HepG2 (cell line): ENCODE measurements around the gene PARD3. TPM values are rescaled to one million over a fixed set of nuclear protein-coding genes. Genes with fewer than 3 reads are reported as not detected.

Experiments
- AGO2 ChIP-seq: fragments of 200-400 bp; formaldehyde crosslinking; optimal IDR thresholded peaks from 2 replicates; pipeline ENCODE3; 2017; ENCODE audit warnings: mild to moderate bottlenecking, low read depth, low read length, moderate library complexity
- EHMT2 ChIP-seq: fragments of 200-600 bp; sonication (generic); IDR thresholded peaks from 2 replicates; pipeline ENCODE4 v1.7.0; 2017; ENCODE audit warnings: antibody characterized with exemption, low read depth, low read length, borderline replicate concordance
- ERF ChIP-seq: IDR thresholded peaks from 2 replicates; pipeline ENCODE4 v1.6.1; 2018; ENCODE audit warnings: missing biosample characterization, missing genetic modification reagents
- LCORL ChIP-seq, 2 experiments: fragments of 450-650 bp in 1 of 2; sonication (generic) in 1 of 2; formaldehyde crosslinking in 1 of 2; IDR thresholded peaks; 2 replicates each; pipeline versions ENCODE4 v1.5.0 to v1.6.1; 2017 to 2020; ENCODE audit warnings: antibody characterized with exemption in 1 of 2, missing genetic modification reagents in 1 of 2
- MZF1 ChIP-seq: sonication (generic); formaldehyde crosslinking; IDR thresholded peaks from 2 replicates; pipeline ENCODE4 v1.8.1; 2023; ENCODE audit warnings: mild to moderate bottlenecking, missing genetic modification reagents, borderline replicate concordance
- NFE2L1 ChIP-seq: sonication (generic); formaldehyde crosslinking; IDR thresholded peaks from 2 replicates; pipeline ENCODE4 v1.4.0; 2020; ENCODE audit warnings: missing genetic modification reagents, mild to moderate bottlenecking, borderline replicate concordance
- SAP130 ChIP-seq: IDR thresholded peaks from 2 replicates; pipeline ENCODE4 v1.6.1; 2016; ENCODE audit warnings: low read depth
- SOX13 ChIP-seq, 3 experiments: fragments of 450-650 bp in 1 of 3; sonication (generic) in 1 of 3; formaldehyde crosslinking in 1 of 3; IDR thresholded peaks in 2 of 3; conservative IDR thresholded peaks in 1 of 3; 2 replicates each; pipeline versions ENCODE4 v1.5.0 to v1.6.1; 2016 to 2020; ENCODE audit warnings: antibody characterized with exemption in 1 of 3, mild to moderate bottlenecking in 1 of 3, missing compliant biosample characterization in 1 of 3, missing genetic modification reagents in 1 of 3, moderate library complexity in 1 of 3
- TBL1XR1 ChIP-seq: fragments of 150-350 bp; IDR thresholded peaks from 2 replicates; pipeline ENCODE4 v1.6.1; 2014; ENCODE audit warnings: borderline replicate concordance, low read length; ENCODE audit not compliant: partially characterized antibody
- ZBTB20 ChIP-seq: sonication (generic); formaldehyde crosslinking; IDR thresholded peaks from 2 replicates; pipeline ENCODE4 v1.8.1; 2023; ENCODE audit warnings: missing genetic modification reagents, low read depth, mild to moderate bottlenecking, borderline replicate concordance
- ZFY ChIP-seq: sonication (generic); formaldehyde crosslinking; IDR thresholded peaks from 2 replicates; pipeline ENCODE4 v1.4.0; 2020; ENCODE audit warnings: missing genetic modification reagents
- ZMYM4 ChIP-seq: sonication (generic); formaldehyde crosslinking; IDR thresholded peaks from 2 replicates; pipeline ENCODE4 v1.8.1; 2023; ENCODE audit warnings: mild to moderate bottlenecking, missing genetic modification reagents
- ZNF230 ChIP-seq: sonication (generic); formaldehyde crosslinking; IDR thresholded peaks from 2 replicates; pipeline ENCODE4 v1.4.0; 2020; ENCODE audit warnings: mild to moderate bottlenecking, missing genetic modification reagents
- ZNF746 ChIP-seq: sonication (generic); formaldehyde crosslinking; IDR thresholded peaks from 2 replicates; pipeline ENCODE4 v1.8.0; 2022; ENCODE audit warnings: mild to moderate bottlenecking, missing genetic modification reagents
- polyA plus RNA-seq, 8 experiments: library from polyadenylated mRNA; depleted of rRNA in 3 of 8; stranded (reverse) in 7 of 8; unstranded in 1 of 8; fragments of >200 nt; fragmentation: Illumina TruSeq in 4 of 8; extraction: Trizol in 4 of 8; gene quantifications; 2 replicates each; pipeline versions ENCODE4 v1.2.1 to v1.2.3, GENCODE V29; 2011 to 2016; ENCODE audit warnings: low read depth in 4 of 8, missing spikeins in 1 of 8, mixed read lengths in 1 of 8; ENCODE audit not compliant: insufficient read depth in 1 of 8
- total RNA-seq, 5 experiments: library from RNA; depleted of rRNA; stranded (reverse); fragments of >200 nt; fragmentation: Illumina TruSeq; extraction: Trizol; gene quantifications; 2 replicates each; pipeline ENCODE4 v1.2.3, GENCODE V29; 2016; ENCODE audit warnings: low read depth in 1 of 5
- TF ChIP-seq, protein P1 (sequence below): IDR thresholded peaks from 2 replicates; pipeline ENCODE4 v1.6.1; 2016; ENCODE audit warnings: low read depth
- TF ChIP-seq, protein P2 (sequence below): sonication (generic); formaldehyde crosslinking; IDR thresholded peaks from 2 replicates; pipeline ENCODE4 v1.4.0; 2020; ENCODE audit warnings: missing genetic modification reagents, borderline replicate concordance
- TF ChIP-seq, protein P3 (sequence below), 2 experiments: sonication (generic) in 1 of 2; formaldehyde crosslinking in 1 of 2; IDR thresholded peaks; 2 replicates each; pipeline versions ENCODE4 v1.6.1 to v1.9.0; 2014 to 2022; ENCODE audit warnings: antibody characterized with exemption in 1 of 2, borderline replicate concordance in 1 of 2, inconsistent platforms in 1 of 2, low read depth in 1 of 2, missing genetic modification reagents in 1 of 2

Gene PARD3
- total and polyA plus RNA-seq, 2 of the 13 experiments (the other 11 are each of a cell fraction or from before 2014, with no cell fraction given) = 40.9 to 60.0 TPM

DNA sequence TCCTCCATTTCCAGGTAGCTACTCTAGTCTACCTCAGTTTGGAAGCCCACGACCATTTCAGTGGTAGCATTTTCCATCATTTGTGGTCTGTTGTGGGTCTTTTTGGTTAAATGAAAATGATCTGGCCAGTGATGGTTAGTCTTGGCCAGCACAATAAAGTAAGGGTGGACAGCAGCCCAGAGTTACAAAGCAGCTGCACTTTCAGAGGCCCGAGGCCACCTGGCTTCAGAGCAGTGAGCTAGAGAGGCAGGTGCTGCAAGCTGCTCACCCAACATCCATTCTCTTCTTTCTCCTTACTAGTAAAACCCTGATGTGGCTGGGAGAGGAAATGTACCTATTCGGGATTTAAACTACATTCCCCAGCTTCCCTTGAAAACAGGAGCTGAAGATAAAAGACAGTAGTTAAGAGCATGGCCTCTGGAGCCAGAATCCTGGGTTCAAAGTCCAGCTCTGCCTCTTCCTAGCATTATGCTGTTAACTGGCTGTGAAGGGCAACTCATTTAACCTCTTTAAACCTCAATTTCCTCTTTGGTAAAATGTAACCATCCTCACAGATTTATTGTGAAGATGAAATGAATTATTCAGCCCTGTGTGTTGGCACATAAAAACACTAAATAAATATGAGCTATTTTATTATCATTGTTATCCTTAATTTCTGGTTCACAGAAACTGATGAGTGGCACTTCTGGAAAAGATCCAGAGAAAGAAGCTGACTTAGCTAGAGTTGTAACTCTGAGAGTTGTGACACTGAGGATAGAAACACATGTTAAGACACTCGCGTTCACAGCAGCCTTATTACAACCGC is 517.4 kb downstream of the PARD3 start (continued):
- TF ChIP-seq, protein P1, sequence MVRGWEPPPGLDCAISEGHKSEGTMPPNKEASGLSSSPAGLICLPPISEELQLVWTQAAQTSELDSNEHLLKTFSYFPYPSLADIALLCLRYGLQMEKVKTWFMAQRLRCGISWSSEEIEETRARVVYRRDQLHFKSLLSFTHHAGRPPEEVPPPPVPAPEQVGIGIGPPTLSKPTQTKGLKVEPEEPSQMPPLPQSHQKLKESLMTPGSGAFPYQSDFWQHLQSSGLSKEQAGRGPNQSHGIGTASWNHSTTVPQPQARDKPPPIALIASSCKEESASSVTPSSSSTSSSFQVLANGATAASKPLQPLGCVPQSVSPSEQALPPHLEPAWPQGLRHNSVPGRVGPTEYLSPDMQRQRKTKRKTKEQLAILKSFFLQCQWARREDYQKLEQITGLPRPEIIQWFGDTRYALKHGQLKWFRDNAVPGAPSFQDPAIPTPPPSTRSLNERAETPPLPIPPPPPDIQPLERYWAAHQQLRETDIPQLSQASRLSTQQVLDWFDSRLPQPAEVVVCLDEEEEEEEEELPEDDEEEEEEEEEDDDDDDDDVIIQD (CRISPR knock-in tag) = peak; percentile 77
- TF ChIP-seq SAP130 (CRISPR knock-in tag) (peak; percentile 39), ZNF230 (CRISPR knock-in tag) (no peak), SOX13 (IDR thresholded peaks at IDR 0.05) (no peak), SOX13 (CRISPR knock-in tag; conservative IDR thresholded peaks at IDR 0.05 in 1 of 2, IDR thresholded peaks at IDR 0.05 in 1 of 2) (peak in 1 of 2 experiments; percentile 45; a peak in 1 of 4 replicates), MZF1 (CRISPR knock-in tag) (no peak), ERF (CRISPR knock-in tag) (peak; percentile 20; the same call in 1 of the 2 replicates), AGO2 (no peak), NFE2L1 (CRISPR knock-in tag) (no peak), ZMYM4 (CRISPR knock-in tag) (0 out of 2 replicates have a peak, but pooled peaks have one; percentile 24), LCORL (IDR thresholded peaks at IDR 0.05) (no peak), LCORL (CRISPR knock-in tag; IDR thresholded peaks at IDR 0.05) (0 out of 2 replicates have a peak, but pooled peaks have one; percentile 25), EHMT2 (0 out of 2 replicates have a peak, but pooled peaks have one; percentile 29), ZFY (CRISPR knock-in tag) (0 out of 2 replicates have a peak, but pooled peaks have one; percentile 43), ZNF746 (CRISPR knock-in tag) (no peak), TBL1XR1 (no peak), ZBTB20 (CRISPR knock-in tag) (0 out of 2 replicates have a peak, but pooled peaks have one; percentile 28)
- TF ChIP-seq, protein P2, sequence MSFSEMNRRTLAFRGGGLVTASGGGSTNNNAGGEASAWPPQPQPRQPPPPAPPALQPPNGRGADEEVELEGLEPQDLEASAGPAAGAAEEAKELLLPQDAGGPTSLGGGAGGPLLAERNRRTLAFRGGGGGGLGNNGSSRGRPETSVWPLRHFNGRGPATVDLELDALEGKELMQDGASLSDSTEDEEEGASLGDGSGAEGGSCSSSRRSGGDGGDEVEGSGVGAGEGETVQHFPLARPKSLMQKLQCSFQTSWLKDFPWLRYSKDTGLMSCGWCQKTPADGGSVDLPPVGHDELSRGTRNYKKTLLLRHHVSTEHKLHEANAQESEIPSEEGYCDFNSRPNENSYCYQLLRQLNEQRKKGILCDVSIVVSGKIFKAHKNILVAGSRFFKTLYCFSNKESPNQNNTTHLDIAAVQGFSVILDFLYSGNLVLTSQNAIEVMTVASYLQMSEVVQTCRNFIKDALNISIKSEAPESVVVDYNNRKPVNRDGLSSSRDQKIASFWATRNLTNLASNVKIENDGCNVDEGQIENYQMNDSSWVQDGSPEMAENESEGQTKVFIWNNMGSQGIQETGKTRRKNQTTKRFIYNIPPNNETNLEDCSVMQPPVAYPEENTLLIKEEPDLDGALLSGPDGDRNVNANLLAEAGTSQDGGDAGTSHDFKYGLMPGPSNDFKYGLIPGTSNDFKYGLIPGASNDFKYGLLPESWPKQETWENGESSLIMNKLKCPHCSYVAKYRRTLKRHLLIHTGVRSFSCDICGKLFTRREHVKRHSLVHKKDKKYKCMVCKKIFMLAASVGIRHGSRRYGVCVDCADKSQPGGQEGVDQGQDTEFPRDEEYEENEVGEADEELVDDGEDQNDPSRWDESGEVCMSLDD (CRISPR knock-in tag) = no peak
- TF ChIP-seq, protein P3, sequence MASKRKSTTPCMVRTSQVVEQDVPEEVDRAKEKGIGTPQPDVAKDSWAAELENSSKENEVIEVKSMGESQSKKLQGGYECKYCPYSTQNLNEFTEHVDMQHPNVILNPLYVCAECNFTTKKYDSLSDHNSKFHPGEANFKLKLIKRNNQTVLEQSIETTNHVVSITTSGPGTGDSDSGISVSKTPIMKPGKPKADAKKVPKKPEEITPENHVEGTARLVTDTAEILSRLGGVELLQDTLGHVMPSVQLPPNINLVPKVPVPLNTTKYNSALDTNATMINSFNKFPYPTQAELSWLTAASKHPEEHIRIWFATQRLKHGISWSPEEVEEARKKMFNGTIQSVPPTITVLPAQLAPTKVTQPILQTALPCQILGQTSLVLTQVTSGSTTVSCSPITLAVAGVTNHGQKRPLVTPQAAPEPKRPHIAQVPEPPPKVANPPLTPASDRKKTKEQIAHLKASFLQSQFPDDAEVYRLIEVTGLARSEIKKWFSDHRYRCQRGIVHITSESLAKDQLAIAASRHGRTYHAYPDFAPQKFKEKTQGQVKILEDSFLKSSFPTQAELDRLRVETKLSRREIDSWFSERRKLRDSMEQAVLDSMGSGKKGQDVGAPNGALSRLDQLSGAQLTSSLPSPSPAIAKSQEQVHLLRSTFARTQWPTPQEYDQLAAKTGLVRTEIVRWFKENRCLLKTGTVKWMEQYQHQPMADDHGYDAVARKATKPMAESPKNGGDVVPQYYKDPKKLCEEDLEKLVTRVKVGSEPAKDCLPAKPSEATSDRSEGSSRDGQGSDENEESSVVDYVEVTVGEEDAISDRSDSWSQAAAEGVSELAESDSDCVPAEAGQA (IDR thresholded peaks at IDR 0.05; ENCODE audit: low read depth) = no peak
- TF ChIP-seq, protein P3 (CRISPR knock-in tag; IDR thresholded peaks at IDR 0.05; ENCODE audit: borderline replicate concordance) = no peak
